OCI-LY7 (cell line): ENCODE data around the gene INAVA.

Experiments
- EZH2phosphoT487 ChIP-seq: fragments of 200-600 bp; sonication (generic); IDR thresholded peaks from 2 replicates; pipeline ENCODE4 v1.6.1; 2018; ENCODE audit warnings: low read depth, borderline replicate concordance, mild to moderate bottlenecking, mixed run types, antibody characterized with exemption, low read length, moderate library complexity, mixed read lengths
- TF ChIP-seq, protein P1 (sequence below): fragments of 200-600 bp; sonication (generic); conservative IDR thresholded peaks from 2 replicates; pipeline ENCODE4 v1.5.1; 2014; ENCODE audit warnings: mild to moderate bottlenecking, antibody characterized with exemption, low read length, moderate library complexity, mixed read lengths

DNA sequence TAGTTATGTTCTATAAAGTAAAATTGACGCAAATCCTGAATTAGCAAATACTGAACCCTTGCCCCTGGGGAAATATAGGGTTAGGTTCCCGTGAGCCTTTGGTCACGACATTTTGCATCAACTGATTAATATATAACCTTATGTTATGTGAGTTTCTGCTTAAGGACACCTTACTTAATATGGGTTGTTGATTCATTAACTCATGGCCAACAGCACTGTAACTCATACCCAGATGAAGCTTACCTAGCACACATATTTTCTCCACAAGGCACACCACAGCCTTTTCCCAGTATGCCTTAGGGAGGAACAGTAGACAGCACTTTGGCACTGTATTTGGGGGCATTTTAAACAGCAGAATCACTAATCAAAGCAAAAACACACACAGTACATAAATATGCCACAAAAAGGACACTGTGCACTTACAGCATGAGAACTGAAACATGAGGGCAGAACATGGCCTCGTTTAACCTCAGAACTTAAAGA lies 15.1 kb downstream of the INAVA start:
- TF ChIP-seq, protein P1, sequence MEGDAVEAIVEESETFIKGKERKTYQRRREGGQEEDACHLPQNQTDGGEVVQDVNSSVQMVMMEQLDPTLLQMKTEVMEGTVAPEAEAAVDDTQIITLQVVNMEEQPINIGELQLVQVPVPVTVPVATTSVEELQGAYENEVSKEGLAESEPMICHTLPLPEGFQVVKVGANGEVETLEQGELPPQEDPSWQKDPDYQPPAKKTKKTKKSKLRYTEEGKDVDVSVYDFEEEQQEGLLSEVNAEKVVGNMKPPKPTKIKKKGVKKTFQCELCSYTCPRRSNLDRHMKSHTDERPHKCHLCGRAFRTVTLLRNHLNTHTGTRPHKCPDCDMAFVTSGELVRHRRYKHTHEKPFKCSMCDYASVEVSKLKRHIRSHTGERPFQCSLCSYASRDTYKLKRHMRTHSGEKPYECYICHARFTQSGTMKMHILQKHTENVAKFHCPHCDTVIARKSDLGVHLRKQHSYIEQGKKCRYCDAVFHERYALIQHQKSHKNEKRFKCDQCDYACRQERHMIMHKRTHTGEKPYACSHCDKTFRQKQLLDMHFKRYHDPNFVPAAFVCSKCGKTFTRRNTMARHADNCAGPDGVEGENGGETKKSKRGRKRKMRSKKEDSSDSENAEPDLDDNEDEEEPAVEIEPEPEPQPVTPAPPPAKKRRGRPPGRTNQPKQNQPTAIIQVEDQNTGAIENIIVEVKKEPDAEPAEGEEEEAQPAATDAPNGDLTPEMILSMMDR, result no peak
- TF ChIP-seq EZH2phosphoT487, result no peak
